BJ (cell line): ENCODE data around the gene MAU2. TPM values are rescaled to one million over a fixed set of nuclear protein-coding genes. Genes with fewer than 3 reads are reported as not detected.

Source experiments
- CTCF ChIA-PET: fragments of 350-600 bp; formaldehyde crosslinking; extraction: SDS; loops from one replicate; lab custom pipeline; 2021; ENCODE audit warnings: antibody characterized with exemption, inconsistent platforms; lab: Yijun Ruan, JAX
- POLR2A ChIA-PET: fragments of 300-600 bp; sonication (Branson Sonifier 250); formaldehyde crosslinking; extraction: SDS; loops from one replicate; lab custom pipeline; 2021; ENCODE audit warnings: antibody characterized with exemption; lab: Charles Lee
- DNase-seq: peaks from one replicate; pipeline ENCODE4 v3.0.0-alpha.2; 2011; ENCODE audit warnings: low read depth
- H3K27me3 ChIP-seq: 2 replicates; pipeline ENCODE4 v1.6.0; 2011; ENCODE audit warnings: low read length; ENCODE audit not compliant: control insufficient read depth, insufficient read depth
- H3K36me3 ChIP-seq: 2 replicates; pipeline ENCODE4 v1.5.1; 2011; ENCODE audit warnings: low read length; ENCODE audit not compliant: control insufficient read depth, insufficient read depth
- H3K4me3 ChIP-seq: 2 replicates; pipeline ENCODE4 v1.5.1; 2011; ENCODE audit warnings: low read depth, mild to moderate bottlenecking, control low read depth, low read length
- CTCF ChIP-seq: IDR thresholded peaks from 2 replicates; pipeline ENCODE4 v1.5.1; 2011; ENCODE audit warnings: low read depth, mild to moderate bottlenecking, control low read depth, inconsistent platforms, low read length, moderate library complexity; ENCODE audit not compliant: insufficient read depth
- polyA plus RNA-seq: library from polyadenylated mRNA; depleted of rRNA; stranded (reverse); fragments of >200 nt; gene quantifications from 2 replicates; pipeline ENCODE4 v1.2.3, GENCODE V29; 2011

The MAU2 gene
- polyA plus RNA-seq, 1 experiment = 25.9 TPM

- Histone ChIP-seq H3K36me3 (peaks cover 42% of the 10 kb centered on the region), H3K27me3 (no peaks in the 10 kb centered on the region), H3K4me3 (no peak overlapping the region)
- TF ChIP-seq CTCF = no peak
- DNase-seq = no peak
- ChIA-PET CTCF (no interaction called here), POLR2A (no interaction called here)
These were observed 14.9 kb upstream of the MAU2 start for GRCh38 chr19:19305696-19306095.

GRCh38 chr19:19306191-19306590, 14.4 kb upstream of the MAU2 start:
- no peak overlapping the region for H3K4me3 ChIP-seq
- H3K36me3 ChIP-seq = peaks cover 43% of the 10 kb centered on the region
- CTCF ChIA-PET = no interaction called here
- TF ChIP-seq CTCF = no peak
- H3K27me3 ChIP-seq = no peaks in the 10 kb centered on the region
- DNase-seq = no peak
- POLR2A ChIA-PET = no interaction called here

- CTCF ChIA-PET = no interaction called here
- Histone ChIP-seq H3K27me3 (no peaks in the 10 kb centered on the region), H3K36me3 (peaks cover 33% of the 10 kb centered on the region), H3K4me3 (no peak overlapping the region)
- TF ChIP-seq CTCF = no peak
- POLR2A ChIA-PET = no interaction called here
- DNase-seq = no peak
These were observed 12.3 kb upstream of the MAU2 start for GRCh38 chr19:19308373-19308772.

- DNase-seq = no peak
- Histone ChIP-seq H3K4me3 (no peak overlapping the region), H3K27me3 (no peaks in the 10 kb centered on the region), H3K36me3 (peaks cover 10% of the 10 kb centered on the region)
- ChIA-PET POLR2A (no interaction called here), CTCF (interaction anchor here (1.2 kb wide), 1 partner anchor 27 kb away, joined by 3 read pairs; no protein-coding TSS in a partner anchor)
- no peak for TF ChIP-seq CTCF
These were observed 5.2 kb upstream of the MAU2 start for GRCh38 chr19:19315444-19315843.

- POLR2A ChIA-PET = no interaction called here
- CTCF ChIA-PET = interaction anchor here (1.2 kb wide), 1 partner anchor 27 kb away, joined by 3 read pairs; no protein-coding TSS in a partner anchor
- TF ChIP-seq CTCF = no peak
These were observed 4.5 kb upstream of the MAU2 start for GRCh38 chr19:19316082-19316481.

More at GRCh38 chr19:19316082-19316481, 4.5 kb upstream of the MAU2 start:
- H3K4me3 ChIP-seq = no peak overlapping the region
- no peak for DNase-seq
- H3K27me3 ChIP-seq = no peaks in the 10 kb centered on the region
- H3K36me3 ChIP-seq = peaks cover 7% of the 10 kb centered on the region
